Ovary (tissue), 3 donors: ENCODE data around the gene PRLR.

ENCODE experiments used
- POLR2A ChIP-seq: fragments of 450-650 bp; IDR thresholded peaks from one replicate; pipeline ENCODE4 v1.6.1; 2017; ENCODE audit warnings: antibody characterized with exemption, mild to moderate bottlenecking, moderate library complexity
- TF ChIP-seq, protein P1 (sequence below), 3 donors: fragments of 450-650 bp in 2 of 3; fragments of 200-600 bp in 1 of 3; IDR thresholded peaks; one replicate each; pipeline versions ENCODE4 v1.5.1 to v1.8.0; 2016 to 2022; ENCODE audit warnings: antibody characterized with exemption in 3 of 3, mild to moderate bottlenecking in 1 of 3
- donor health status: DM: no; HTN: no; CAD: no.

- TF ChIP-seq, protein P1, sequence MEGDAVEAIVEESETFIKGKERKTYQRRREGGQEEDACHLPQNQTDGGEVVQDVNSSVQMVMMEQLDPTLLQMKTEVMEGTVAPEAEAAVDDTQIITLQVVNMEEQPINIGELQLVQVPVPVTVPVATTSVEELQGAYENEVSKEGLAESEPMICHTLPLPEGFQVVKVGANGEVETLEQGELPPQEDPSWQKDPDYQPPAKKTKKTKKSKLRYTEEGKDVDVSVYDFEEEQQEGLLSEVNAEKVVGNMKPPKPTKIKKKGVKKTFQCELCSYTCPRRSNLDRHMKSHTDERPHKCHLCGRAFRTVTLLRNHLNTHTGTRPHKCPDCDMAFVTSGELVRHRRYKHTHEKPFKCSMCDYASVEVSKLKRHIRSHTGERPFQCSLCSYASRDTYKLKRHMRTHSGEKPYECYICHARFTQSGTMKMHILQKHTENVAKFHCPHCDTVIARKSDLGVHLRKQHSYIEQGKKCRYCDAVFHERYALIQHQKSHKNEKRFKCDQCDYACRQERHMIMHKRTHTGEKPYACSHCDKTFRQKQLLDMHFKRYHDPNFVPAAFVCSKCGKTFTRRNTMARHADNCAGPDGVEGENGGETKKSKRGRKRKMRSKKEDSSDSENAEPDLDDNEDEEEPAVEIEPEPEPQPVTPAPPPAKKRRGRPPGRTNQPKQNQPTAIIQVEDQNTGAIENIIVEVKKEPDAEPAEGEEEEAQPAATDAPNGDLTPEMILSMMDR (IDR thresholded peaks at IDR 0.05) = no peak
- no peak for TF ChIP-seq POLR2A
Observed at GRCh38 chr5:35146406-35146805, 83.9 kb downstream of the PRLR start.
